GM18511 (cell line): ENCODE data around the gene ONECUT2.

Experiments used
- ATAC-seq: cut with Tn5 transposase; IDR thresholded peaks from one replicate; pipeline ENCODE4 v1.9.1; 2021; ENCODE audit warnings: mild to moderate bottlenecking, moderate library complexity; ENCODE audit not compliant: unreplicated experiment

Gene ONECUT2

DNA sequence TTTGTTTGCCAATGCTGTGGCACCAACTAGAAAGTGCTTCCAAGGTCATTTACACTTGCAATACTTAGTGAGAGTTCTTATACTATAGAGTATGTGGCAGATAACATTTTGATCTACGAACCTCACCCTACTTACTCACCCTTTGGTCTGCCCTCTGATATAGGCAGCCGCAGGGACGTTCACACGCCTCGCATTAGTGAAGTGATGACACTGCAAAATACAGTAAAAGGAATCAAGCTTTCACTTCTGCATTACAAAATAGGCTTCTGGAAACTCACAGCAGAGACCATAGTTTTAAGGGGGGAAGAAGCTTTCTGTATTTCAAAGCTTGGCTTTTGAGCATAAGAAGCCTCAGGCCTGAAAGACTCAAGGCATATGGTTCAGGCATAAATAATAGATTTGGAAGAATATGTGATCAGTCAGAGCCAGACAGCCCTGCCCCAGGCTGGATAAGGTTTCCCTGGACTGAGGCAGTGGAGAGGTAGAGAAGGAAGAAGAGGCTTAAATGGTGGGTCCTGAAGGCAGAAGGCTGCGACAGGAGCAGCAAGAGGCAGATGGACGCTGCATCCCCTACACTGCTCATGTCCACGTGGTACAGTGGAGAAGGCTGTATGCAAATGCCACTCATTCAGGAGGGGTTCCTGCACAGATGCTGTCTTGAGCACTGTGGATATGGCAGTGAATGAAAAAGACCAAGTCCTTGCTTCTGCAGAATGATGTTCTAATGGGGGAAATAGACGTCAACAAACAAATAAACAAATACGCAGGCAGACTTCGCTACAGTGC is 88.2 kb downstream of the ONECUT2 start:
- peak; percentile 90 for ATAC-seq

DNA sequence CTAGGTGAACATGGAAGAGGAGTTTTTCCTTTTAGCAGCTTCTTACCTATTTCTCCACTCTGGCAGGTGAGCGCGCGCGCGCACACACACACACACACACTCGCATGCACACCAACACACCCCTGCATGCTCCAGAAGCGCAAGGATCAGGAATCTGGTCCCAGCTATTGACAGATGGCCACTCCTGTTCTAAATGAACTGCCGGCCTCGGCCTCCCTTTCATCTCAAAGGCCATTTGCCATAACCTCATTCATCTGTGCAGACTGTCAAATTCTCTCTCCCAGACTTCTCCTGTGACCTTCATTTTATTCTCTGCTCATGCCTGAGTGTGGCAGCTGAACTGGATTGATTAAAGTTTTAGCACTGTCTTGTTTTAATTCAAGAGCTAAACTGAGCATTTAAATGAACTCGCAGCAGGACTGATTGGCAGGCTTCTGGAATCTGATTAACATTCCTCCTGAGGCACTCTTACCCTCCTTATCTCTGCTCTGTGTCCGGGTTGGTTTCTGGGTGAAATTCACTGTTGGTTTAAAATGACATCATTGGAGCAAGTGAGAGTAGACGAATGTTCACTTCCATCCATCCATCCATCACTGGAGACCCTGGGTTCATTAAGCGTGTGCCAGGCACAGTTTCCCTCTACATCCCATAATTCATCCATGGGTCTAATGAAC is 92.5 kb downstream of the ONECUT2 start:
- no peak for ATAC-seq

- no peak for ATAC-seq
Measured at GRCh38 chr18:57529151-57529550, 94.0 kb downstream of the ONECUT2 start.

- ATAC-seq: no peak
Measured at GRCh38 chr18:57533006-57533867, 98.1 kb downstream of the ONECUT2 start.

- no peak for ATAC-seq
Measured at GRCh38 chr18:57533868-57534510, 98.8 kb downstream of the ONECUT2 start.

DNA sequence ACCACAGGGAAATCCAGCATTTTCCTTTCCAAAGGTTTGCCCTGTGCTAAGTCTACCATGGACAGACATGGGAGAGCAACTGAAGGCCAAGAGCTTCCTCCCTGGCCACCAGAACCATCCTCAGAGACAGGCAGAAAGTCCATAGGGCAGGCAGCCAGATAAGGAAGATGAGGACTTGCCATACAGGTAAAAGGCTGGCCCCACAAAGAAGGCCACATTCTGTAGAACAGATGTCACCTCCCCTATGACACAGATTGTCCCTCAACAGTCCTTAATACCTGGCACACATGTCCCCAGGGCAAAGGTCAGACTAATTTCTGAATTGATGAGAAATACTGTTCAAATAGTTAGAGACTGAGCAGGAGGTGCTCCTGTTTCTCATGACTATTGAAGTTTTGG is 99.3 kb downstream of the ONECUT2 start:
- no peak for ATAC-seq

- no peak for ATAC-seq
Measured at GRCh38 chr18:57538614-57539013, 103.4 kb downstream of the ONECUT2 start.

GRCh38 chr18:57539702-57540101 is 104.5 kb downstream of the ONECUT2 start:
- no peak for ATAC-seq
